Loucy (cell line): ENCODE measurements around the gene MMP24.

ENCODE experiments used
- EZH2phosphoT487 ChIP-seq: fragments of 200-600 bp; IDR thresholded peaks from 2 replicates; pipeline ENCODE4 v1.6.1; 2018; ENCODE audit warnings: antibody characterized with exemption, mild to moderate bottlenecking, moderate library complexity, borderline replicate concordance
- TF ChIP-seq, protein P1 (sequence below): fragments of 200-600 bp; sonication (generic); conservative IDR thresholded peaks from 2 replicates; pipeline ENCODE4 v1.5.1; 2014; ENCODE audit warnings: mild to moderate bottlenecking, antibody characterized with exemption, low read length

- TF ChIP-seq, protein P1, sequence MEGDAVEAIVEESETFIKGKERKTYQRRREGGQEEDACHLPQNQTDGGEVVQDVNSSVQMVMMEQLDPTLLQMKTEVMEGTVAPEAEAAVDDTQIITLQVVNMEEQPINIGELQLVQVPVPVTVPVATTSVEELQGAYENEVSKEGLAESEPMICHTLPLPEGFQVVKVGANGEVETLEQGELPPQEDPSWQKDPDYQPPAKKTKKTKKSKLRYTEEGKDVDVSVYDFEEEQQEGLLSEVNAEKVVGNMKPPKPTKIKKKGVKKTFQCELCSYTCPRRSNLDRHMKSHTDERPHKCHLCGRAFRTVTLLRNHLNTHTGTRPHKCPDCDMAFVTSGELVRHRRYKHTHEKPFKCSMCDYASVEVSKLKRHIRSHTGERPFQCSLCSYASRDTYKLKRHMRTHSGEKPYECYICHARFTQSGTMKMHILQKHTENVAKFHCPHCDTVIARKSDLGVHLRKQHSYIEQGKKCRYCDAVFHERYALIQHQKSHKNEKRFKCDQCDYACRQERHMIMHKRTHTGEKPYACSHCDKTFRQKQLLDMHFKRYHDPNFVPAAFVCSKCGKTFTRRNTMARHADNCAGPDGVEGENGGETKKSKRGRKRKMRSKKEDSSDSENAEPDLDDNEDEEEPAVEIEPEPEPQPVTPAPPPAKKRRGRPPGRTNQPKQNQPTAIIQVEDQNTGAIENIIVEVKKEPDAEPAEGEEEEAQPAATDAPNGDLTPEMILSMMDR: no peak
- TF ChIP-seq EZH2phosphoT487: no peak
These were observed 61.2 kb downstream of the MMP24 start for GRCh38 chr20:35287509-35288324.
